ENCODE measurements around the gene GCSH.
A peak's percentile ranks its signal among the peaks of the same experiment; 100 is the strongest.

Gene GCSH

GRCh38 chr16:81101702-81102101 lies 5.5 kb upstream of the GCSH start:
- H3K4me3 ChIP-seq (ENCODE audit: low read depth, low read length): no peak overlapping the region
- DNase-seq (ENCODE audit: low read depth): no peak
- TF ChIP-seq CTCF (IDR thresholded peaks at IDR 0.05; ENCODE audit: low read depth, low read length, missing control alignments): no peak
- in situ Hi-C loops (cut with HindIII; ENCODE audit: low sequenced_read_pairs): no loop called here

- no peak for DNase-seq (ENCODE audit: low read depth)
- in situ Hi-C loops (cut with HindIII; ENCODE audit: low sequenced_read_pairs): no loop called here
Measured at GRCh38 chr16:81099958-81100357, 3.8 kb upstream of the GCSH start.

GRCh38 chr16:81097230-81097629 lies 1.0 kb upstream of the GCSH start:
- in situ Hi-C loops (cut with HindIII; ENCODE audit: low sequenced_read_pairs): no loop called here
- no peak overlapping the region for H3K4me3 ChIP-seq (ENCODE audit: low read depth, low read length)
- DNase-seq (ENCODE audit: low read depth): no peak
- no peak for TF ChIP-seq CTCF (IDR thresholded peaks at IDR 0.05; ENCODE audit: low read depth, low read length, missing control alignments)

More at GRCh38 chr16:81099958-81100357, 3.8 kb upstream of the GCSH start:
- no peak for TF ChIP-seq CTCF (IDR thresholded peaks at IDR 0.05; ENCODE audit: low read depth, low read length, missing control alignments)
- no peak overlapping the region for H3K4me3 ChIP-seq (ENCODE audit: low read depth, low read length)

- H3K4me3 ChIP-seq (ENCODE audit: low read depth, low read length): peak overlapping the region; percentile 16
- in situ Hi-C loops (cut with HindIII; ENCODE audit: low sequenced_read_pairs): no loop called here
- DNase-seq (ENCODE audit: low read depth): no peak
- TF ChIP-seq CTCF (IDR thresholded peaks at IDR 0.05; ENCODE audit: low read depth, low read length, missing control alignments): no peak
Measured at GRCh38 chr16:81096715-81097208, 567 bp upstream of the GCSH start.

- no peak for DNase-seq (ENCODE audit: low read depth)
- in situ Hi-C loops (cut with HindIII; ENCODE audit: low sequenced_read_pairs): no loop called here
- no peak for TF ChIP-seq CTCF (IDR thresholded peaks at IDR 0.05; ENCODE audit: low read depth, low read length, missing control alignments)
- peak overlapping the region; percentile 79 for H3K4me3 ChIP-seq (ENCODE audit: low read depth, low read length)
Measured at GRCh38 chr16:81095653-81095952, 592 bp downstream of the GCSH start.

- in situ Hi-C loops (cut with HindIII; ENCODE audit: low sequenced_read_pairs): no loop called here
- peak overlapping the region; percentile 79 for H3K4me3 ChIP-seq (ENCODE audit: low read depth, low read length)
- DNase-seq (ENCODE audit: low read depth): peak; percentile 24
- TF ChIP-seq CTCF (IDR thresholded peaks at IDR 0.05; ENCODE audit: low read depth, low read length, missing control alignments): no peak
Measured at GRCh38 chr16:81094771-81095251, 1.4 kb downstream of the GCSH start.

GRCh38 chr16:81088836-81089235 lies 7.4 kb downstream of the GCSH start:
- no peak for DNase-seq (ENCODE audit: low read depth)
- in situ Hi-C loops (cut with HindIII; ENCODE audit: low sequenced_read_pairs): no loop called here
- no peak overlapping the region for H3K4me3 ChIP-seq (ENCODE audit: low read depth, low read length)
- TF ChIP-seq CTCF (IDR thresholded peaks at IDR 0.05; ENCODE audit: low read depth, low read length, missing control alignments): no peak
